ENCODE data around the gene TTN.

TTN gene

GRCh38 chr2:178811045-178811444, 3.8 kb upstream of the TTN start:
- DNase-seq = no peak

- DNase-seq = no peak
Observed at GRCh38 chr2:178810422-178810821, 3.2 kb upstream of the TTN start.

GRCh38 chr2:178806543-178806942, 680 bp downstream of the TTN start:
- no peak for DNase-seq

GRCh38 chr2:178805457-178805856, 1.8 kb downstream of the TTN start:
- DNase-seq = no peak

- no peak for DNase-seq
Observed at GRCh38 chr2:178804791-178805190, 2.4 kb downstream of the TTN start.

GRCh38 chr2:178800510-178800909, 6.7 kb downstream of the TTN start:
- DNase-seq = no peak

GRCh38 chr2:178799305-178799704, 7.9 kb downstream of the TTN start:
- DNase-seq = no peak

- DNase-seq = no peak
Observed at GRCh38 chr2:178796079-178796677, 11.0 kb downstream of the TTN start.

GRCh38 chr2:178787934-178788333, 19.3 kb downstream of the TTN start:
- DNase-seq = no peak

GRCh38 chr2:178787155-178787554, 20.1 kb downstream of the TTN start:
- DNase-seq = no peak

GRCh38 chr2:178783889-178784288, 23.3 kb downstream of the TTN start:
- DNase-seq = no peak

GRCh38 chr2:178782236-178782635, 25.0 kb downstream of the TTN start:
- no peak for DNase-seq

- DNase-seq = no peak
Observed at GRCh38 chr2:178777577-178777976, 29.6 kb downstream of the TTN start.

GRCh38 chr2:178776751-178777150, 30.5 kb downstream of the TTN start:
- DNase-seq = no peak

GRCh38 chr2:178775975-178776374, 31.2 kb downstream of the TTN start:
- no peak for DNase-seq

- no peak for DNase-seq
Observed at GRCh38 chr2:178770518-178770917, 36.7 kb downstream of the TTN start.

GRCh38 chr2:178767094-178768060, 39.8 kb downstream of the TTN start:
- DNase-seq = no peak

- DNase-seq = no peak
Observed at GRCh38 chr2:178764097-178764496, 43.1 kb downstream of the TTN start.

GRCh38 chr2:178761759-178762371, 45.4 kb downstream of the TTN start:
- no peak for DNase-seq

GRCh38 chr2:178756843-178757242, 50.4 kb downstream of the TTN start:
- DNase-seq = no peak

- no peak for DNase-seq
Observed at GRCh38 chr2:178756343-178756742, 50.9 kb downstream of the TTN start.

- DNase-seq = no peak
Observed at GRCh38 chr2:178747767-178748166, 59.5 kb downstream of the TTN start.

- DNase-seq = no peak
Observed at GRCh38 chr2:178734518-178734917, 72.7 kb downstream of the TTN start.

GRCh38 chr2:178733975-178734374, 73.2 kb downstream of the TTN start:
- no peak for DNase-seq

Data from cortex of kidney (tissue), 1 donor.